ENCODE results near the gene U2AF2.

DNA sequence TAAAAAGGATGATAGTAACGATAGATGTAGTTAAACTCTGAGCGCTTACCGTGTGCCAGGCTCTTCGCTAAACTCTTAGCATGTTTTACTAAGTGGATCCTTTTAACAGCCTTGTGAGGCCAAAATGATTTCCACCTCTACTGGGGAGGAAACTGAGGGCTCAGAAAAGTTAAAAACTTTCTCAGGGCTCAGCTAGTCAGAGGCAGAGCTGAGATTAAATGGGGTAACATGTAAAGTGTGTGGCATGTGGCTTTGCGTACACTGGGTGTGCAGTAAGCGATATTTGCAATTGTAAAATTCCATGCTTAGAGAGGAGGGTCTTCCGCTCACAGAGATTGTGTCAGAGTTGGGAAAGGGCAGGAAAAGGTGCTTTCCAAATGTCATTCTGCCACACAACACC is 1.7 kb downstream of the U2AF2 start:
- TF ChIP-seq, protein P1, sequence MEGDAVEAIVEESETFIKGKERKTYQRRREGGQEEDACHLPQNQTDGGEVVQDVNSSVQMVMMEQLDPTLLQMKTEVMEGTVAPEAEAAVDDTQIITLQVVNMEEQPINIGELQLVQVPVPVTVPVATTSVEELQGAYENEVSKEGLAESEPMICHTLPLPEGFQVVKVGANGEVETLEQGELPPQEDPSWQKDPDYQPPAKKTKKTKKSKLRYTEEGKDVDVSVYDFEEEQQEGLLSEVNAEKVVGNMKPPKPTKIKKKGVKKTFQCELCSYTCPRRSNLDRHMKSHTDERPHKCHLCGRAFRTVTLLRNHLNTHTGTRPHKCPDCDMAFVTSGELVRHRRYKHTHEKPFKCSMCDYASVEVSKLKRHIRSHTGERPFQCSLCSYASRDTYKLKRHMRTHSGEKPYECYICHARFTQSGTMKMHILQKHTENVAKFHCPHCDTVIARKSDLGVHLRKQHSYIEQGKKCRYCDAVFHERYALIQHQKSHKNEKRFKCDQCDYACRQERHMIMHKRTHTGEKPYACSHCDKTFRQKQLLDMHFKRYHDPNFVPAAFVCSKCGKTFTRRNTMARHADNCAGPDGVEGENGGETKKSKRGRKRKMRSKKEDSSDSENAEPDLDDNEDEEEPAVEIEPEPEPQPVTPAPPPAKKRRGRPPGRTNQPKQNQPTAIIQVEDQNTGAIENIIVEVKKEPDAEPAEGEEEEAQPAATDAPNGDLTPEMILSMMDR (conservative IDR thresholded peaks at IDR 0.05; ENCODE audit: low read length): no peak
- no peak for TF ChIP-seq EZH2phosphoT487 (IDR thresholded peaks at IDR 0.05; ENCODE audit: borderline replicate concordance, low read depth, low read length)

All from OCI-LY7 (cell line).